D721Med (cell line): ENCODE data around the gene VPS13D.

Experiments
- DNase-seq: peaks from one replicate; pipeline ENCODE4 v3.0.0; 2011; ENCODE audit warnings: low spot score; ENCODE audit not compliant: insufficient read length
- FAIRE-seq: peaks from 2 replicates; lab custom pipeline; 2011; peaks lifted over from hg19 to GRCh38; lab: Jason Lieb, UNC
- CTCF ChIP-seq: IDR thresholded peaks from 2 replicates; pipeline ENCODE4 v1.5.1; 2012; ENCODE audit warnings: mild to moderate bottlenecking, control low read depth; ENCODE audit not compliant: insufficient read depth; ENCODE audit errors: missing control alignments

Gene VPS13D

GRCh38 chr1:12460121-12460520 is 230.3 kb downstream of the VPS13D start:
- no peak for TF ChIP-seq CTCF
- FAIRE-seq (no peak), DNase-seq (no peak)

GRCh38 chr1:12460911-12461621 is 231.2 kb downstream of the VPS13D start:
- no peak for TF ChIP-seq CTCF
- no peak for FAIRE-seq
- DNase-seq: no peak

GRCh38 chr1:12461754-12462153 is 231.9 kb downstream of the VPS13D start:
- no peak for DNase-seq
- TF ChIP-seq CTCF: no peak
- no peak for FAIRE-seq

- DNase-seq (no peak), FAIRE-seq (no peak)
- TF ChIP-seq CTCF: no peak
Observed at GRCh38 chr1:12462586-12462985, 232.8 kb downstream of the VPS13D start.

GRCh38 chr1:12464045-12464461 is 234.2 kb downstream of the VPS13D start:
- FAIRE-seq (no peak), DNase-seq (no peak)
- TF ChIP-seq CTCF: no peak

- DNase-seq (no peak), FAIRE-seq (no peak)
- TF ChIP-seq CTCF: no peak
Observed at GRCh38 chr1:12464598-12465056, 234.8 kb downstream of the VPS13D start.

- DNase-seq: no peak
- no peak for FAIRE-seq
- TF ChIP-seq CTCF: no peak
Observed at GRCh38 chr1:12465126-12465525, 235.3 kb downstream of the VPS13D start.
